Lower leg skin (tissue), 4 donors: Measurements from ENCODE around the gene MSANTD3. TPM values are rescaled to one million over a fixed set of nuclear protein-coding genes. Genes with fewer than 3 reads are reported as not detected.
A peak's percentile ranks its signal among the peaks of the same experiment; 100 is the strongest.
"Not testable (repeated sequence)": the region's sequence is repeated elsewhere in the genome, so short reads cannot be mapped to it uniquely, and the experiment has no call there.

Experiments
- DNase-seq, 2 donors: peaks; one replicate each; pipeline ENCODE4 v3.0.0-alpha.2; 2019; ENCODE audit warnings: low spot score in 2 of 2
- H3K4me3 ChIP-seq: fragments of 200-600 bp; sonication (generic); 2 replicates; pipeline ENCODE4 v1.5.1; 2017; ENCODE audit warnings: mild to moderate bottlenecking, low read depth; ENCODE audit not compliant: poor library complexity, severe bottlenecking
- POLR2A ChIP-seq, 2 donors: fragments of 450-650 bp; IDR thresholded peaks; one replicate each; pipeline ENCODE4 v1.6.1; 2016 to 2017; ENCODE audit warnings: antibody characterized with exemption in 2 of 2, mild to moderate bottlenecking in 1 of 2, moderate library complexity in 1 of 2
- WGBS, 2 donors: methylation state at CpG; one replicate each; pipeline ENCODE4 v1.1.5; 2018; 5-methylcytosine and 5-hydroxymethylcytosine counted together
- intact Hi-C: fragments of 100-400 bp; cut with DNase I; formaldehyde crosslinking; loops from one replicate; pipeline ENCODE4 v1.15.0; 2023; ENCODE audit warnings: low total_unique reads
- total RNA-seq, 4 donors: library from RNA; depleted of rRNA; stranded (reverse); fragments of >200 nt; gene quantifications; one replicate each; pipeline ENCODE4 v1.1.0, GENCODE V29; 2016
- TF ChIP-seq, protein P1 (sequence below), 3 donors: fragments of 450-650 bp; IDR thresholded peaks; one replicate each; pipeline ENCODE4 v1.5.1; 2016; ENCODE audit warnings: antibody characterized with exemption in 3 of 3, mild to moderate bottlenecking in 3 of 3, moderate library complexity in 2 of 3

Gene MSANTD3
- total RNA-seq, 4 donors from 2014 or later, result 12.1 to 18.8 (median 17.2) TPM

DNA sequence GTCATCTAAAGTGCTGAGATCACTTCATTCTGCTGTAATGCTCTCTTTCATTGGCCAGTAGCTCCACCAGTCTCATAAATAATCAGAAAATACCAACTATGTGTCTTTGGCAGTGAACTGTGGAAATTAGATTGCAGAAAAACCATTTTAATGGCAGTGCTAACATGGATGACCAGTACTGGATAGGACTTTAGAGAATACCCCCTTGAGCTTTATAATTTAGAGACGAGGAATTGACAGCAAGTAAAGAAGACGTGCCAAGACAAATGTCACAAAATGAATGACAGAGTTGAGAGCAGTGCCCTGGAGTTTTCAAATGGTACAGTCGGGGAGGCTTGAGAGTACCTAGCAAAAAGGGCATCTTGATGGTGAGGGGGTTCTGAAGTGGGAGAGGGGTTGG lies 5.8 kb downstream of the MSANTD3 start:
- TF ChIP-seq, protein P1, sequence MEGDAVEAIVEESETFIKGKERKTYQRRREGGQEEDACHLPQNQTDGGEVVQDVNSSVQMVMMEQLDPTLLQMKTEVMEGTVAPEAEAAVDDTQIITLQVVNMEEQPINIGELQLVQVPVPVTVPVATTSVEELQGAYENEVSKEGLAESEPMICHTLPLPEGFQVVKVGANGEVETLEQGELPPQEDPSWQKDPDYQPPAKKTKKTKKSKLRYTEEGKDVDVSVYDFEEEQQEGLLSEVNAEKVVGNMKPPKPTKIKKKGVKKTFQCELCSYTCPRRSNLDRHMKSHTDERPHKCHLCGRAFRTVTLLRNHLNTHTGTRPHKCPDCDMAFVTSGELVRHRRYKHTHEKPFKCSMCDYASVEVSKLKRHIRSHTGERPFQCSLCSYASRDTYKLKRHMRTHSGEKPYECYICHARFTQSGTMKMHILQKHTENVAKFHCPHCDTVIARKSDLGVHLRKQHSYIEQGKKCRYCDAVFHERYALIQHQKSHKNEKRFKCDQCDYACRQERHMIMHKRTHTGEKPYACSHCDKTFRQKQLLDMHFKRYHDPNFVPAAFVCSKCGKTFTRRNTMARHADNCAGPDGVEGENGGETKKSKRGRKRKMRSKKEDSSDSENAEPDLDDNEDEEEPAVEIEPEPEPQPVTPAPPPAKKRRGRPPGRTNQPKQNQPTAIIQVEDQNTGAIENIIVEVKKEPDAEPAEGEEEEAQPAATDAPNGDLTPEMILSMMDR (IDR thresholded peaks at IDR 0.05), result no peak
- TF ChIP-seq POLR2A (IDR thresholded peaks at IDR 0.05), result no peak
- WGBS, 2 donors, result 89 to 94% methylated on average over 3 of the region's 3 CpGs
- DNase-seq, result no peak
- intact Hi-C loops, result loop anchor here (10.0 kb wide), 1 partner anchor 1248 kb away; no protein-coding TSS in a partner anchor
- no peak overlapping the region for H3K4me3 ChIP-seq

DNA sequence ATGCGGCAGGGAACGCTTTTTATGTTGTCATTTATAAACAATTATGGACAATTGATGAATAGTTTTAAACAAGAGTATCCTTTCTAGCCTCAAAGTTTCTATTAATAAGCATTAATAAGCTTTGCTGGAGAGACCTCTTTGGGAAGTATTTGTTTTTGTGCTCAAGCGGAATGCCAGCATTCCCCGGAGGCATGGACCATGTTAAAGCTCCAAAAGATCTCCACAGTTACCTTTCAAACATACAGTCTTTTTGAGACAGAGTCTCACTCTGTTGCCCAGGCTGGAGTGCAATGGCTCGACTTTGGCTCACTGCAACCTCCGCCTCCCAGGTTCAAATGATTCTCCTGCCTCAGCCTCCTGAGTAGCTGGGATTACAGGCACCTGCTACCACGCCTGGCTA lies 9.6 kb downstream of the MSANTD3 start:
- TF ChIP-seq, protein P1 (IDR thresholded peaks at IDR 0.05), result no peak
- TF ChIP-seq POLR2A (IDR thresholded peaks at IDR 0.05), result no peak
- DNase-seq, result no peak
- intact Hi-C loops, result loop anchor here (10.0 kb wide), 1 partner anchor 1252 kb away; no protein-coding TSS in a partner anchor
- H3K4me3 ChIP-seq, result no peak overlapping the region
- 88 to 90% methylated on average over 7 of the region's 7 CpGs for WGBS, 2 donors

DNA sequence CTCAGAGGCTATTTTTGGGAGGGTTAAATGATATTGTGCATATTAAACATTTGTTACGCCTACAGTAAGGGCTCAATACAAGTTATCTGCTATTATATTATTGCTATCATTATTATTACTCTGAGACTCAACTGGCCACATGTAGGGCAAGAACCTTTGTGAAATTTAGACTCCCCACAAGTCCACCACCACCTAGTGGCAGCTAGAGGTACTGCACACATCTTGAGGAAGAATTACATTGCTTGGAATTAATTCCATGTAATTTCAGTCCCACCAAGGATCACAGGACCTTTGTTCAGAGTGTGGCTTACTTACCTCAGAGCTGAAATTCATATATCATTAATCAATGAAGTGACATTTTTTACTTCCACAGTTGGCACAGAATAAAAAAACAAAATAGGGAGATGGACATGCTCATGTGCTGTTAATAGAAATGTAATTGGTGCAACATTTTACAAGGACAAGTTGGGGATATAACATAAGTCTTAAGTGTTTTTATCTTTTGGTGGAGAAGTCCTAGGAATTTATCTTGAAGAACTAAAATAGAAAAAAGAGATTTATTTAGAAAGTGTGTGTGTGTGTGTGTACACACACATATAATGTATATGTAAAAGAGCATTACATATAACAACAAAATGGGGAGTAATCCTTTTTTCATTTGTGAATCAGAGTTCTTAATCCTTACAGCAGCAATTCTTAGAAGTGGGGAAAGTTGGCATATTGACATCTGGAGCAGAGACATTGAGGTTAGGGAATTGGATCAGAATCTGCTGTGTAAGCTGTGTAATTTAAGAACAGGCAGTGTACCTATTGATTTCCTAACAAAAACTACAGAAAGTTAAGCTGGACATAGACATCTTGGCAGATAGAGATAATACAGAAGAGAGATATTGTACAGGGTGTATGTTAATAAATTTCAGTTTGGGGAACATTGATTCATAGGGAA lies 11.2 kb downstream of the MSANTD3 start:
- no peak overlapping the region for H3K4me3 ChIP-seq
- TF ChIP-seq, protein P1 (IDR thresholded peaks at IDR 0.05), result peak in 1 of 3 donors; percentile 69
- no peak for TF ChIP-seq POLR2A (IDR thresholded peaks at IDR 0.05)
- intact Hi-C loops, result loop anchor here (10.0 kb wide), 1 partner anchor 1253 kb away; no protein-coding TSS in a partner anchor
- WGBS, 2 donors, result 85 to 89% methylated on average over 1 of the region's 1 CpG
- peak; percentile 78 to 93 for DNase-seq

DNA sequence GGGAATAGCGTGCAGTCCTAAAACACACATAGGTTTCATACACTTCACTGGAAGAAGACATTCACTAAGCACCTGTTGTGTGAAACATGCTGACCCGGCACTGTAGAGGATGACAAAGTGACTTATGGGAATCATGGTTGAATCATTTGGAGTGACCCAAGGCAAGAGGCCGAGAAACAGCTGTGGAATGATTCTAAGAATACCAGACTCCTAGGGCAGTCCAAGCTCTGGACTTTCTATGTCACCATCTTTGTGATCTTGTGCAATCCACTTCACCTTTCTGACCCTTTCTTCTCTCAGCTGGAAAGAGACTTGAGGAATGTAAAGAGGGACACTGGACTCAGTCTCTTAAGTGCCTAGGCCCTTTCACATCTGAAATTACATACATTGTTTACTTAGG lies 13.1 kb downstream of the MSANTD3 start:
- no peak for TF ChIP-seq POLR2A (IDR thresholded peaks at IDR 0.05)
- TF ChIP-seq, protein P1 (IDR thresholded peaks at IDR 0.05), result no peak
- intact Hi-C loops, result no loop called here
- H3K4me3 ChIP-seq, result no peak overlapping the region
- 90 to 93% methylated on average over 3 of the region's 3 CpGs for WGBS, 2 donors
- DNase-seq, result no peak

DNA sequence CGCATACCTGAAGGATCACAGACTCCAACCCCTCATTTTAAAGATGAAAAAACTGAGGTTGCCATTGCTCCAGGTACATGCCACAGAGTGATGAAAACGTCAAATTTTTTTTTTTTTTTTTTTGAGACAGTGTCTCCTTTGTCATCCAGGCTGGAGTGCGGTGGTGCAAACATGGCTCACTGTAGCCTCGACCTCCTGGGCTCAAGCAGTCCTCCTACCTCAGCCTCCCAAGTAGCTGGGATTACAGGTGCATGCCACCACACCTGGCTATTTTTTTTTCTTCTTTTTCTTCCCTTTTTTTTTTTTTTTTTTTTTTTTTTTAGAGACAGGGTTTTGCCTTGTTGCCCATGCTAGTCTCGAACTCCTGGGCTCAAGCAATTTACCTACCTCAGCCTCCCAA lies 13.5 kb downstream of the MSANTD3 start:
- DNase-seq, intact Hi-C loops, H3K4me3 ChIP-seq: not testable (repeated sequence)
- WGBS, 2 donors, result 87 to 90% methylated on average over 4 to 5 of the region's 5 CpGs

DNA sequence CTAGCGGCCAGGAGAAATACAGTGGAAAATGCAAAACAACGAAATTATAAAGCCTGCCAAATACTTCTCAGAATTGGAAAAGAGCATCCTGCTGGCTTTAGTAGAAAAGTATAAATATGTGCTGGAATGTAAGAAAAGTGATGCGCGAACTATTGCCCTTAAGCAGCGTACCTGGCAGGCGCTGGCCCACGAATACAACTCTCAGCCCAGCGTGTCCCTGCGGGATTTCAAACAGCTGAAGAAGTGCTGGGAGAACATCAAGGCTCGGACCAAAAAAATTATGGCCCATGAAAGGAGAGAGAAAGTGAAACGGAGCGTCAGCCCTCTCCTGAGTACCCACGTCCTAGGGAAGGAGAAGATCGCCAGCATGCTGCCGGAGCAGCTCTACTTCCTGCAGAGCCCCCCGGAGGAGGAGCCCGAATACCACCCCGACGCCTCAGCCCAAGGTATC lies 15.0 kb downstream of the MSANTD3 start:
- no peak for DNase-seq
- no peak for TF ChIP-seq POLR2A (IDR thresholded peaks at IDR 0.05)
- TF ChIP-seq, protein P1 (IDR thresholded peaks at IDR 0.05), result no peak
- 83 to 86% methylated on average over 19 of the region's 19 CpGs for WGBS, 2 donors
- intact Hi-C loops, result no loop called here
- H3K4me3 ChIP-seq, result no peak overlapping the region
